CD14-positive monocyte (primary cell): Measurements from ENCODE around the gene PLA2G2C. TPM values are rescaled to one million over a fixed set of nuclear protein-coding genes. Genes with fewer than 3 reads are reported as not detected.

ENCODE experiments used
- DNase-seq, 3 donors: peaks; one replicate each; pipeline ENCODE4 v3.0.0-alpha.2; 2011 to 2022
- H2AFZ ChIP-seq: 2 replicates; pipeline ENCODE4 v1.6.0; 2012; ENCODE audit warnings: mild to moderate bottlenecking, low read depth, low read length, inconsistent platforms; ENCODE audit not compliant: insufficient read depth, poor library complexity, severe bottlenecking
- H3K27ac ChIP-seq, 2 donors: 1 replicate in 1 of 2; 2 replicates in 1 of 2; pipeline ENCODE4 v1.5.1; 2012 to 2013; ENCODE audit warnings: low read length in 2 of 2, control low read depth in 1 of 2, inconsistent platforms in 1 of 2, low read depth in 1 of 2, mild to moderate bottlenecking in 1 of 2
- H3K27me3 ChIP-seq, 2 donors: one replicate each; pipeline versions ENCODE4 v1.6.0 to v1.6.1; 2011 to 2013; ENCODE audit warnings: low read length in 2 of 2; ENCODE audit not compliant: control insufficient read depth in 2 of 2, insufficient read depth in 2 of 2
- H3K36me3 ChIP-seq, 2 donors: replicated peaks in 1 of 2; 1 replicate in 1 of 2; 2 replicates in 1 of 2; pipeline versions ENCODE4 v1.5.1 to v1.6.1; 2012 to 2013; ENCODE audit warnings: low read length in 2 of 2, control low read depth in 1 of 2, inconsistent platforms in 1 of 2, mild to moderate bottlenecking in 1 of 2; ENCODE audit not compliant: insufficient read depth in 2 of 2, control insufficient read depth in 1 of 2
- H3K4me1 ChIP-seq, 2 donors: 1 replicate in 1 of 2; 2 replicates in 1 of 2; pipeline versions ENCODE4 v1.5.1 to v1.6.1; 2012 to 2013; ENCODE audit warnings: low read length in 2 of 2, control low read depth in 1 of 2, inconsistent platforms in 1 of 2, mild to moderate bottlenecking in 1 of 2, moderate library complexity in 1 of 2; ENCODE audit not compliant: insufficient read depth in 2 of 2, control insufficient read depth in 1 of 2
- H3K4me2 ChIP-seq: replicated peaks from 2 replicates; pipeline ENCODE3; 2012; ENCODE audit warnings: low read length, moderate library complexity, mild to moderate bottlenecking; ENCODE audit not compliant: poor library complexity, severe bottlenecking; ENCODE audit errors: extremely low read depth
- H3K4me3 ChIP-seq, 3 experiments: fragments of 200-600 bp in 1 of 3; sonication (generic) in 1 of 3; replicated peaks in 1 of 3; 1 replicate in 2 of 3; 2 replicates in 1 of 3; pipeline ENCODE4 v1.5.1; 2011 to 2013; ENCODE audit warnings: low read length in 3 of 3, mild to moderate bottlenecking in 3 of 3, control low read depth in 2 of 3, low read depth in 2 of 3, inconsistent platforms in 1 of 3, moderate library complexity in 1 of 3
- H3K79me2 ChIP-seq: 2 replicates; pipeline ENCODE4 v1.6.0; 2012; ENCODE audit warnings: mild to moderate bottlenecking, control low read depth, inconsistent platforms, low read length, moderate library complexity; ENCODE audit not compliant: insufficient read depth
- H3K9ac ChIP-seq: 2 replicates; pipeline ENCODE4 v1.6.0; 2017; ENCODE audit warnings: low read length, mild to moderate bottlenecking; ENCODE audit not compliant: insufficient read depth, poor library complexity, severe bottlenecking
- H3K9me3 ChIP-seq, 2 donors: replicated peaks in 1 of 2; 1 replicate in 1 of 2; 2 replicates in 1 of 2; pipeline versions ENCODE4 v1.5.1 to v1.6.1; 2012 to 2013; ENCODE audit warnings: low read length in 2 of 2, control low read depth in 1 of 2; ENCODE audit not compliant: control insufficient read depth in 1 of 2, insufficient read depth in 1 of 2
- H4K20me1 ChIP-seq: 2 replicates; pipeline ENCODE4 v1.6.0; 2012; ENCODE audit warnings: mild to moderate bottlenecking, low read length, control low read depth, moderate library complexity; ENCODE audit not compliant: insufficient read depth
- H3K27ac Mint-ChIP-seq, 7 donors: one replicate each; pipeline ENCODE4 v1.8.0; 2020; ENCODE audit warnings: mild to moderate bottlenecking in 7 of 7, mixed read lengths in 7 of 7, moderate library complexity in 6 of 7, inconsistent platforms in 2 of 7
- H3K27me3 Mint-ChIP-seq, 3 donors: one replicate each; pipeline ENCODE4 v1.8.0; 2021 to 2022; ENCODE audit warnings: low read depth in 3 of 3, mild to moderate bottlenecking in 3 of 3, mixed read lengths in 3 of 3, moderate library complexity in 3 of 3, inconsistent platforms in 1 of 3
- H3K36me3 Mint-ChIP-seq, 2 donors: one replicate each; pipeline ENCODE4 v1.8.0; 2020; ENCODE audit warnings: mixed read lengths in 2 of 2, inconsistent platforms in 1 of 2, mild to moderate bottlenecking in 1 of 2
- H3K4me1 Mint-ChIP-seq: one replicate; pipeline ENCODE4 v1.8.0; 2020; ENCODE audit warnings: mild to moderate bottlenecking, mixed read lengths
- H3K4me3 Mint-ChIP-seq, 2 donors: one replicate each; pipeline ENCODE4 v1.8.0; 2020; ENCODE audit warnings: mild to moderate bottlenecking in 2 of 2, mixed read lengths in 2 of 2, moderate library complexity in 1 of 2
- H3K9me3 Mint-ChIP-seq, 7 donors: one replicate each; pipeline ENCODE4 v1.8.0; 2020 to 2022; ENCODE audit warnings: mixed read lengths in 7 of 7, mild to moderate bottlenecking in 6 of 7, moderate library complexity in 6 of 7, inconsistent platforms in 2 of 7
- WGBS: methylation state at CpG from one replicate; pipeline ENCODE4 v1.1.5; 2013; ENCODE audit warnings: missing lambda C conversion rate; ENCODE audit not compliant: insufficient coverage; 5-methylcytosine and 5-hydroxymethylcytosine counted together
- intact Hi-C, 2 donors: fragments of 100-400 bp; cut with micrococcal nuclease; formaldehyde crosslinking; loops; one replicate each; pipeline versions ENCODE4 v1.15.0 to v1.15.1; 2023
- polyA plus RNA-seq, 3 donors: library from polyadenylated mRNA; depleted of rRNA in 1 of 3; unstranded in 2 of 3; stranded (reverse) in 1 of 3; fragments of 300-500 nt in 2 of 3; fragments of >200 nt in 1 of 3; fragmentation: Illumina TruSeq in 2 of 3; gene quantifications; 1 replicate in 2 of 3; 2 replicates in 1 of 3; pipeline ENCODE4 v1.2.3, GENCODE V29; 2012 to 2021
- TF ChIP-seq, protein P1 (sequence below): fragments of 200-600 bp; IDR thresholded peaks from one replicate; pipeline ENCODE4 v1.8.0; 2022; ENCODE audit warnings: antibody characterized with exemption, mild to moderate bottlenecking

The PLA2G2C gene
- polyA plus RNA-seq, 3 donors = 0.07 to 0.40 TPM; not detected in 1

DNA sequence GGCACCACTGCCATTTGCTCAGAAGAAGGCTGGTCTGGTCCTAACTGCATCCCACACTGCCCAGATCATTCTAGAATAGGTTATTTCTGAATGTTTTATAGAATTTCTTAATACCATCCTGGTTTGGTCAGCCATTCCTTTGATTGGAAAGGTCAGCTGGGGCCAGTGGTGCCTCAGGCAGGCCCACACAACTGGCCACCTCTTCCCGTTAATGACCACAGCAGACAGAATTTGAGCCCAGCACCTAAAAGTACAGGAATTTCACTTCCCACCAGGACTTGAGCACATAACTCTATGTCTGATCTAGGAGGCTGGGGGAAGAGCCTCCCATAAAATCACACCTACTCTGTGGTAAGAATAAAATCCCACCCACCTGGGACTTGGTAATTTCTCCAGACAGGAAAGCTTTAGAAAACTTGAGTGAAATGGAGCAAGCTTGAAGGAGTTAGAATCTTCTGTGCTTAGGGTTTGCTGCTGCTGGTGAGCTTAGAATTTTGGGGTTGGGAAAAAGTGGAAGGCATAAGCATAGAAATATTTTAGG, 6.6 kb upstream of the PLA2G2C start:
- no CpG with 5 or more reads among the region's 1 CpG for WGBS
- Mint-ChIP-seq H3K4me1 (peaks cover 10% of the 10 kb centered on the region), H3K27ac (no peak overlapping the region), H3K4me3 (no peak overlapping the region), H3K9me3 (no peaks in the 10 kb centered on the region), H3K36me3 (no peaks in the 10 kb centered on the region), H3K27me3 (peaks cover 21 to 45% (median 40%) of the 10 kb centered on the region in 3 donors)
- Histone ChIP-seq H3K4me3 (no peak overlapping the region), H3K4me1 (no peaks in the 10 kb centered on the region), H3K9me3 (no peaks in the 10 kb centered on the region), H4K20me1 (no peaks in the 10 kb centered on the region), H3K27ac (no peak overlapping the region), H3K36me3 (no peaks in the 10 kb centered on the region), H2AFZ (no peak overlapping the region), H3K4me2 (no peak overlapping the region), H3K79me2 (no peaks in the 10 kb centered on the region), H3K9ac (no peak overlapping the region), H3K27me3 (peaks cover 13 to 16% of the 10 kb centered on the region in 2 donors)
- DNase-seq = no peak
- TF ChIP-seq, protein P1, sequence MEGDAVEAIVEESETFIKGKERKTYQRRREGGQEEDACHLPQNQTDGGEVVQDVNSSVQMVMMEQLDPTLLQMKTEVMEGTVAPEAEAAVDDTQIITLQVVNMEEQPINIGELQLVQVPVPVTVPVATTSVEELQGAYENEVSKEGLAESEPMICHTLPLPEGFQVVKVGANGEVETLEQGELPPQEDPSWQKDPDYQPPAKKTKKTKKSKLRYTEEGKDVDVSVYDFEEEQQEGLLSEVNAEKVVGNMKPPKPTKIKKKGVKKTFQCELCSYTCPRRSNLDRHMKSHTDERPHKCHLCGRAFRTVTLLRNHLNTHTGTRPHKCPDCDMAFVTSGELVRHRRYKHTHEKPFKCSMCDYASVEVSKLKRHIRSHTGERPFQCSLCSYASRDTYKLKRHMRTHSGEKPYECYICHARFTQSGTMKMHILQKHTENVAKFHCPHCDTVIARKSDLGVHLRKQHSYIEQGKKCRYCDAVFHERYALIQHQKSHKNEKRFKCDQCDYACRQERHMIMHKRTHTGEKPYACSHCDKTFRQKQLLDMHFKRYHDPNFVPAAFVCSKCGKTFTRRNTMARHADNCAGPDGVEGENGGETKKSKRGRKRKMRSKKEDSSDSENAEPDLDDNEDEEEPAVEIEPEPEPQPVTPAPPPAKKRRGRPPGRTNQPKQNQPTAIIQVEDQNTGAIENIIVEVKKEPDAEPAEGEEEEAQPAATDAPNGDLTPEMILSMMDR = no peak
- intact Hi-C loops = loop anchor here (5.0 kb wide), 2 partner anchors 91 to 271 kb away; partner anchors contain the start of gene PLA2G2E (in 1 of the 2)

GRCh38 chr1:20192364-20192763, 6.0 kb upstream of the PLA2G2C start:
- Histone ChIP-seq H3K4me1 (no peaks in the 10 kb centered on the region), H2AFZ (no peak overlapping the region), H3K4me2 (no peak overlapping the region), H3K79me2 (no peaks in the 10 kb centered on the region), H3K9ac (no peak overlapping the region), H4K20me1 (no peaks in the 10 kb centered on the region), H3K9me3 (no peaks in the 10 kb centered on the region), H3K4me3 (no peak overlapping the region), H3K27ac (no peak overlapping the region), H3K27me3 (peaks cover 18 to 22% of the 10 kb centered on the region in 2 donors), H3K36me3 (no peaks in the 10 kb centered on the region)
- Mint-ChIP-seq H3K4me3 (no peak overlapping the region), H3K36me3 (no peaks in the 10 kb centered on the region), H3K4me1 (peaks cover 12% of the 10 kb centered on the region), H3K27ac (no peak overlapping the region), H3K9me3 (no peaks in the 10 kb centered on the region), H3K27me3 (peaks cover 25 to 48% (median 44%) of the 10 kb centered on the region in 3 donors)
- intact Hi-C loops = loop anchor here (5.0 kb wide), 2 partner anchors 90 to 270 kb away; partner anchors contain the start of gene PLA2G2E (in 1 of the 2)
- TF ChIP-seq, protein P1 = no peak
- WGBS = 92% methylated on average over 5 of the region's 5 CpGs
- DNase-seq = no peak
